DOHH2 (cell line): ENCODE measurements around the gene PRRC2B.

Experiments used
- H3F3A ChIP-seq: fragments of 200-600 bp; sonication (generic), shearing (Covaris generic); 2 replicates; pipeline ENCODE4 v1.6.0; 2016; ENCODE audit warnings: antibody characterized with exemption, mild to moderate bottlenecking; ENCODE audit not compliant: control insufficient read depth, insufficient read depth
- H3K27ac ChIP-seq: fragments of 200-600 bp; sonication (generic); 2 replicates; pipeline ENCODE4 v1.5.1; 2014; ENCODE audit warnings: low read depth, mild to moderate bottlenecking, low read length, moderate library complexity
- H3K27me3 ChIP-seq: fragments of 200-600 bp; sonication (generic); 2 replicates; pipeline ENCODE4 v1.6.1; 2014; ENCODE audit warnings: mild to moderate bottlenecking, low read length, mixed read lengths; ENCODE audit not compliant: control insufficient read depth
- H3K36me3 ChIP-seq: fragments of 200-600 bp; sonication (generic); 2 replicates; pipeline ENCODE4 v1.6.1; 2014; ENCODE audit warnings: mild to moderate bottlenecking, low read length, moderate library complexity, mixed read lengths; ENCODE audit not compliant: control insufficient read depth
- H3K4me1 ChIP-seq: fragments of 200-600 bp; sonication (generic); 2 replicates; pipeline ENCODE4 v1.6.1; 2014; ENCODE audit warnings: mild to moderate bottlenecking, low read length, mixed read lengths; ENCODE audit not compliant: control insufficient read depth
- H3K4me2 ChIP-seq: fragments of 200-600 bp; sonication (generic); 2 replicates; pipeline ENCODE4 v1.6.0; 2014; ENCODE audit warnings: mild to moderate bottlenecking, low read length, moderate library complexity
- H3K4me3 ChIP-seq: fragments of 200-600 bp; sonication (generic); 2 replicates; pipeline ENCODE4 v1.5.1; 2014; ENCODE audit warnings: mild to moderate bottlenecking, low read length, mixed read lengths
- H3K79me2 ChIP-seq: fragments of 200-600 bp; sonication (generic); 2 replicates; pipeline ENCODE4 v1.6.1; 2014; ENCODE audit warnings: mild to moderate bottlenecking, low read length, mixed read lengths; ENCODE audit not compliant: control insufficient read depth
- H3K9me2 ChIP-seq: fragments of 200-600 bp; sonication (generic); replicated peaks from 2 replicates; pipeline ENCODE4 v1.6.1; 2014; ENCODE audit warnings: mild to moderate bottlenecking, low read length, mixed read lengths; ENCODE audit not compliant: control insufficient read depth
- H3K9me3 ChIP-seq: fragments of 200-600 bp; sonication (generic); 2 replicates; pipeline ENCODE4 v1.6.1; 2014; ENCODE audit warnings: antibody characterized with exemption, low read length, mixed read lengths; ENCODE audit not compliant: control insufficient read depth, insufficient read depth
- H4K20me1 ChIP-seq: fragments of 200-600 bp; sonication (generic); 2 replicates; pipeline ENCODE4 v1.6.0; 2014; ENCODE audit warnings: low read depth, mild to moderate bottlenecking, antibody characterized with exemption, low read length, moderate library complexity; ENCODE audit not compliant: control insufficient read depth, insufficient read depth
- EZH2phosphoT487 ChIP-seq: fragments of 200-600 bp; sonication (generic); IDR thresholded peaks from 2 replicates; pipeline ENCODE4 v1.6.1; 2017; ENCODE audit warnings: borderline replicate concordance, mild to moderate bottlenecking, antibody characterized with exemption, low read length, moderate library complexity, mixed read lengths
- TF ChIP-seq, protein P1 (sequence below): fragments of 200-600 bp; sonication (generic); IDR thresholded peaks from one replicate; pipeline ENCODE4 v1.5.1; 2014; ENCODE audit warnings: antibody characterized with exemption, mild to moderate bottlenecking, low read depth, low read length; ENCODE audit not compliant: poor library complexity, severe bottlenecking

PRRC2B gene

DNA sequence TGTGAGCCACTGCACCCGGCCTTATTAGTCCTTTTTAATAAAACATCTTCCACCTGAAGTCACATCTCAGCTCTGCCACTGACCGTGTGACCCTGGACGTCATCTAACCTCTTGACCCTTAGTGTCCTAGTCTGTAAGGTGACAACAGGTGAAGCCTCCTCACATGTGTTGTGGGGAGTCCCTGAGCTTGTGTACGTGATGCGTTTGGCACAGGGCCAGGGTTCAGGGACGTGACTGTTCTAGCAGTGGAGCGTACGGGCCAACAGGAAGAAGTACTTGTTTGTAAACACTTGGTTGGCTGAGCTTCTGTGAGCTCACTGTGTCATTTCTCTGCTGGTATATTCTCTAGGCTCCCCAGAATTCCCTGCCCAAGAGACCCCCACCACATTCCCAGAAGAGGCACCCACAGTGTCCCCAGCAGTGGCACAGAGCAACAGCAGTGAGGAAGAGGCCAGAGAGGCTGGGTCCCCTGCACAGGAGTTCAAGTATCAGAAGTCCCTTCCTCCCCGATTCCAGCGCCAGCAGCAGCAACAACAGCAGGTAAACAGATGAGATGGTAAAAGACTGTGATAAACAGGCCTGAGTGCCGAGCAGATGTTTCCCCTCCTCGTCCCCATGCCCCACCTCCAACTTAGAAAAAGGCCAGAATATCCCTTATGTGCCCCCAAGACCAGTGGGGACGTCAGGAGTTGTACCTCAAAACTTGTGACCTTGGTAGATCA is 73.5 kb downstream of the PRRC2B start:
- Histone ChIP-seq H3K4me1 (no peaks in the 10 kb centered on the region), H4K20me1 (no peaks in the 10 kb centered on the region), H3K27me3 (no peaks in the 10 kb centered on the region), H3K36me3 (peaks cover 90% of the 10 kb centered on the region), H3K4me2 (no peak overlapping the region), H3K9me2 (no peaks in the 10 kb centered on the region), H3K79me2 (peaks cover 48% of the 10 kb centered on the region), H3K9me3 (no peaks in the 10 kb centered on the region), H3F3A (peaks cover 3% of the 10 kb centered on the region), H3K4me3 (no peak overlapping the region), H3K27ac (no peak overlapping the region)
- TF ChIP-seq, protein P1, sequence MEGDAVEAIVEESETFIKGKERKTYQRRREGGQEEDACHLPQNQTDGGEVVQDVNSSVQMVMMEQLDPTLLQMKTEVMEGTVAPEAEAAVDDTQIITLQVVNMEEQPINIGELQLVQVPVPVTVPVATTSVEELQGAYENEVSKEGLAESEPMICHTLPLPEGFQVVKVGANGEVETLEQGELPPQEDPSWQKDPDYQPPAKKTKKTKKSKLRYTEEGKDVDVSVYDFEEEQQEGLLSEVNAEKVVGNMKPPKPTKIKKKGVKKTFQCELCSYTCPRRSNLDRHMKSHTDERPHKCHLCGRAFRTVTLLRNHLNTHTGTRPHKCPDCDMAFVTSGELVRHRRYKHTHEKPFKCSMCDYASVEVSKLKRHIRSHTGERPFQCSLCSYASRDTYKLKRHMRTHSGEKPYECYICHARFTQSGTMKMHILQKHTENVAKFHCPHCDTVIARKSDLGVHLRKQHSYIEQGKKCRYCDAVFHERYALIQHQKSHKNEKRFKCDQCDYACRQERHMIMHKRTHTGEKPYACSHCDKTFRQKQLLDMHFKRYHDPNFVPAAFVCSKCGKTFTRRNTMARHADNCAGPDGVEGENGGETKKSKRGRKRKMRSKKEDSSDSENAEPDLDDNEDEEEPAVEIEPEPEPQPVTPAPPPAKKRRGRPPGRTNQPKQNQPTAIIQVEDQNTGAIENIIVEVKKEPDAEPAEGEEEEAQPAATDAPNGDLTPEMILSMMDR, result no peak

DNA sequence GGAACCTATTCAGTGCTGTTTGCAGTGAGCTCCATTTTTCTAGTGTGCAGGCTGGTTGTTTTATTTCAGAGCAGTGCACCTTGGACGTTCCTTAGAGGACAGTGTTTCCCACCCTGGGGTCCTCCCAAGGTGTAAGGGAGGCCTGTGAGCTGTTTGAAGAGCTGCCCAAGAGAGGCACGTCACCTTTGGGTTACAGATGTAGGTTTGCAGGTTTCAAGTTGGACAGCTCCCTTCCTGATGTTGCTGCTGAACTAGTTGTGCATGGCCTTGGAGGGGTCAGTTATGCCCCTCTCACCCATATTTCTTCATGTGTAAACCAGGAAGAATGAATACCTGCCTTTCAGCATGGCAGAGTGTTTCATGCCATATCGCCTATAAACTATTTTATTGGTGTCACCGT is 74.1 kb downstream of the PRRC2B start:
- H3K79me2 ChIP-seq, result peaks cover 50% of the 10 kb centered on the region
- H3K36me3 ChIP-seq, result peaks cover 92% of the 10 kb centered on the region

DNA sequence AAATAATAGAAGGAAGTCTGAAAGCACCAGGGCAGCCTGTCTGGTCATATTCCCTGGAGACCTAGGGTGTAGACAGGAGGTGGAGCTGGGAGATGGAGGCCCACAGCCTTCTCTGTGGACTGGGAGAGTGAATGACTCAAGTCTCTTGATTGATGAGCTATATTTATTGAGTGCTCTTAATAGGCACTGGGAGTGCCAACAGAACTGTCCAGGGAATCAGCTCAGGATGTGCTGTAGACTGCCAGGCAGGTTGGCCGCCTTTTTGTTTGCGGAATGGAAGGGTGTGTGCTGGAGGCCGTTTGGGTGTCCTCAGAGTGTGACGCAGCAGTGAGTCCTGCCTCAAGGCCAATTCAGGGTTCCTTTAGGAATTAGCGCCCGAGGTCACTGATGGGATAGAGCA is 75.5 kb downstream of the PRRC2B start:
- H3K9me2 ChIP-seq, result no peaks in the 10 kb centered on the region
- H3K9me3 ChIP-seq, result no peaks in the 10 kb centered on the region
- H4K20me1 ChIP-seq, result no peaks in the 10 kb centered on the region
- TF ChIP-seq, protein P1, result no peak
- no peak for TF ChIP-seq EZH2phosphoT487
- peaks cover 52% of the 10 kb centered on the region for H3K79me2 ChIP-seq
- H3K27ac ChIP-seq, result no peak overlapping the region
- H3K36me3 ChIP-seq, result peaks cover 92% of the 10 kb centered on the region
- H3K4me3 ChIP-seq, result no peak overlapping the region
- peaks cover 3% of the 10 kb centered on the region for H3F3A ChIP-seq
- H3K27me3 ChIP-seq, result no peaks in the 10 kb centered on the region
- H3K4me1 ChIP-seq, result no peaks in the 10 kb centered on the region
- no peak overlapping the region for H3K4me2 ChIP-seq

More for the DNA sequence above, 74.1 kb downstream of the PRRC2B start:
- Histone ChIP-seq H3K27ac (no peak overlapping the region), H3K4me2 (no peak overlapping the region), H3K27me3 (no peaks in the 10 kb centered on the region), H3K4me1 (no peaks in the 10 kb centered on the region), H3K9me2 (no peaks in the 10 kb centered on the region), H3K9me3 (no peaks in the 10 kb centered on the region), H4K20me1 (no peaks in the 10 kb centered on the region), H3K4me3 (no peak overlapping the region), H3F3A (peaks cover 3% of the 10 kb centered on the region)
- TF ChIP-seq, protein P1, result no peak
- no peak for TF ChIP-seq EZH2phosphoT487
